Skin of body (tissue), 2 donors: ENCODE results near the gene CRK. TPM values are rescaled to one million over a fixed set of nuclear protein-coding genes. Genes with fewer than 3 reads are reported as not detected.

Experiments used
- DNase-seq: peaks from one replicate; lab custom pipeline; 2025; lab: John Stamatoyannopoulos, UW
- total RNA-seq: library from RNA; depleted of rRNA; stranded (reverse); fragments of >200 nt; gene quantifications from one replicate; pipeline ENCODE4 v1.2.3, GENCODE V29; 2014

The CRK gene
- total RNA-seq: 58.6 TPM

DNA sequence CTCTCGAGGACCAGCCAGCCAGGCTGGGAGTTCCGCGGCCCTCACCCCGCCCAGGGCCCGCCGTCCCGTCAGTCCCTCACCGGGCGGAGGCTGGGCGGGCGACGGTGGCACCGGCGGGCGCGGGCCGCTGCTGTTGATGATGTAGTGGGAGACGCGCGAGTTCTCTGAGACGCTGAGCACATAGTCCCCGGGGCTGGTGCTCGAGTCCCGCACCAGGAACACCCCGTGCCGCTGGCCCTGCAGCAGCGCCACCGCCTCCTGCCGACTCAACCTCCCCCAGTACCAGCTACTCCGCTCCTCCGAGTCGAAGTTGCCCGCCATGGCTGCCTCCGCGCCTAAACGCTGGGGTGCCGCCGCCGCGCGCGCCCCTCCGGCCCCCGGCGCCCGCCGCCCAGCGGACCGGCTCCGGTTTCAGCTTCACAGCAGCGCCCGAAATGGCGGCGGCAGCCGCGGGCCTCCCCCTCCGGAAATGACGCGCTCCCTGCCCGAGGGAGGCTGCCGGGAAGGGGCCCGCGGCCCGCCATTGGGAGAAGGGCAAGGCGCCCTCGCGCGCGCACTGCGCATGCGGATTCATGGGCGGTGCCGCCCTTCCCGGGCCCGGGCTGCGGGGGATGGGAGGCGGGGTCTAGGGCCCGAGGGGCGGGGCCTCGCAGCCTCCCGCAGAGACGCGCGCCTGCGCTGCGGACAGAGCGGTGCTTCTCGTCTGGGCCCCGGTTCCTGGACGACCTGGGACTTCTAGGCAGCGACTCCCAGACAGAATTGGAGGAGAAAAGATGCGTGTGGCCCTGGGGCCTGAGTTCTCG lies at the start of gene CRK:
TSS of gene CRK (minus strand) at position 436 of the 803 bp plus-strand sequence. CDS start at position 321, 115 bp downstream.
- peak; percentile 96 for DNase-seq

DNA sequence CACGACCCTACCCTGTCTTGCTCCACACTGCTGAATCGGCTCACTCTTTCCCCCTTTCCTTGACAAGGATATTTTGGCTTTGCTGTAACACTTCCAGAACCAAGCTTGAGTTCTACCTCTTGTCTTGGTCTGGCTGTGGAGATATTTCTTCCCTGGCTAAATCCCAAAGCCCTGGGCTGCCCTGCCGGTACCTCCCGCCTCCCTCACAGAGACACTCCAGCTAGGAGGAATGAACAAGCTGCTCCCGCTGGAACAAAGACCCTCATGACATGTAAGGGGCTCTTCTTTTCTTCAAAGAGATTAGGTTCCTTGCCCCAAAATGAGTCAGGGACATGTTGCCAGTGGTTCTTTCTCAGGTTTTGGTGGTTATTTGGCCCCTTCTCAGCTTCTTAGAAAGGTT lies 49.6 kb upstream of the CRK start:
- no peak for DNase-seq

DNA sequence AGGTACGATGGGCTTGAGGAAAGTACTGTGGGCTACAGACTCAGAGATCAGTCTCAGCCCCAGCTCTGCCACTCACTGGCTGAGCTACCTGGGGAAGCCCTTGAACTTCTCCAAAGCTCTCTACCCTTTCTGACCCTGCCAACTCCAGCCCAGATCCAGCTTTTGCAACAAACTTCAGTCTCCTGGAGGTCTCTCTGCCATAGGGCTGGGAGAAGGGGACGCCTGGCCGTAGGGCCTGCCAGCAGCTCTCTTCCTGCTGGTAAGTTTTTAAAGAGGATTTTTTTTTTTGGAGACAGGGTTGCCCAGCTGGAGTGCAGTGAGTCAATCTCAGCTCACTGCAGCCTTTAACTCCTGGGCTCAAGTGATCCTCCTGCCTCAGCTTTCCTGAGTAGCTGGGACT lies 48.8 kb upstream of the CRK start:
- DNase-seq: no peak

GRCh38 chr17:1503699-1504098 lies 47.7 kb upstream of the CRK start:
- DNase-seq: no peak

DNA sequence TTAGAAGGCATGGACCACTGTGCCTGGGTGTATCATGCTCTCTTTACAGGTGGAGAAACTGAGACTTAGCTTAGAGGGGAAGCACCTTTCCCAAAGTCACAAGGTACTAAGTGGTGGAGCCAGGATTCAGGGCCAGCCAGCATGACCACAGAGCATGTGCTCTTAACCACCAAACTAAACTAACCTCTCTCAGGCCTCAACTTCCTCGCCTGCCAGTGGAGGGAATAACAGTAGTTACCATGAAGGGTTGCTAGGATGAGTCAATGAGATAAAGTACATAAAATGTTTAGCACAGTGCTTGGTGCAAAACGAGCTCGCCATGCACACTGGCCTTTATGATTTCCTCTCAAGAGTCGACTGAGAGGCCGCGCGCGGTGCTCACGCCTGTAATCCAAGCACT lies 42.8 kb upstream of the CRK start:
- DNase-seq: no peak

- DNase-seq: no peak
These were observed 42.2 kb upstream of the CRK start for GRCh38 chr17:1498233-1498632.

GRCh38 chr17:1497831-1498230 lies 41.8 kb upstream of the CRK start:
- no peak for DNase-seq

GRCh38 chr17:1496869-1497268 lies 40.8 kb upstream of the CRK start:
- no peak for DNase-seq

DNA sequence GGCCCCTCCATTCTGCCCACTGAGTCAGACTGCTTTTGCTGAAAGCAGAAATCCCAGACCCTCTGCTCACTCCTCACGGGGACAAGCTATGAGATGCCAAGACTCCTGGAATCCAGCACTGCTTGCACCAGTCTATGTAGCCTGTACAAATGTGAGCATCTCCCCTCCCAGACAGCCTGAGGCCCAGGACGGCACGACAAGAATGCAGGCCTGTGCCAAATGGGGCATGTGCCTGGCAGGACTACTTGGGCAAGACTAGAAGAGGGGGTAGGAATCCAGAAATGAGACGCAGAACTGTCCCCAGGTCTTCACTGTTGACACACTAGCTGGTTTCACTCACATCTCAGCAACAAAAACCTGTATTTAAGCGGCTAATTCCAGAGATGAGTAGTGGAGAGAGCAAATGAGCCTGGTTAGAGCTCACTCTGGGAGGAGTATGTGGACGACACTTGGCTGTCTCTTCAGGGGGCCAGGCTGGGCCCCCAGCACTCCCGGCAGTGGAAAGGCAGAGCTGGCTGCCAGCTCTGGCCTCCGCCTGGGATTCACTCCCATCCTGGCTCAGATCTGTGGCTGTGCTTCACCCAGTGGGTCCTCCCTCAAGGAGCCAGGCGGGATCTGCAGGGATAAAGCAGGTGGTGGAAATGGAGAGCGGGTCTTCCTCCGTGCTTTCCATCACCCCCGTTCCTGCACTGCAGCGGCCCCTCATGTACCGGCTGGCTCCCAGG lies 39.4 kb upstream of the CRK start:
- no peak for DNase-seq

GRCh38 chr17:1494736-1495253 lies 38.8 kb upstream of the CRK start:
- DNase-seq: no peak

GRCh38 chr17:1494203-1494602 lies 38.2 kb upstream of the CRK start:
- DNase-seq: no peak

- DNase-seq: no peak
These were observed 37.4 kb upstream of the CRK start for GRCh38 chr17:1493291-1493980.

- no peak for DNase-seq
These were observed 36.5 kb upstream of the CRK start, which contains the start of gene MYO1C for GRCh38 chr17:1492249-1493206. MYO1C (minus strand) TSS chr17:1492686; CDS start chr17:1492487, 199 bp downstream.

DNA sequence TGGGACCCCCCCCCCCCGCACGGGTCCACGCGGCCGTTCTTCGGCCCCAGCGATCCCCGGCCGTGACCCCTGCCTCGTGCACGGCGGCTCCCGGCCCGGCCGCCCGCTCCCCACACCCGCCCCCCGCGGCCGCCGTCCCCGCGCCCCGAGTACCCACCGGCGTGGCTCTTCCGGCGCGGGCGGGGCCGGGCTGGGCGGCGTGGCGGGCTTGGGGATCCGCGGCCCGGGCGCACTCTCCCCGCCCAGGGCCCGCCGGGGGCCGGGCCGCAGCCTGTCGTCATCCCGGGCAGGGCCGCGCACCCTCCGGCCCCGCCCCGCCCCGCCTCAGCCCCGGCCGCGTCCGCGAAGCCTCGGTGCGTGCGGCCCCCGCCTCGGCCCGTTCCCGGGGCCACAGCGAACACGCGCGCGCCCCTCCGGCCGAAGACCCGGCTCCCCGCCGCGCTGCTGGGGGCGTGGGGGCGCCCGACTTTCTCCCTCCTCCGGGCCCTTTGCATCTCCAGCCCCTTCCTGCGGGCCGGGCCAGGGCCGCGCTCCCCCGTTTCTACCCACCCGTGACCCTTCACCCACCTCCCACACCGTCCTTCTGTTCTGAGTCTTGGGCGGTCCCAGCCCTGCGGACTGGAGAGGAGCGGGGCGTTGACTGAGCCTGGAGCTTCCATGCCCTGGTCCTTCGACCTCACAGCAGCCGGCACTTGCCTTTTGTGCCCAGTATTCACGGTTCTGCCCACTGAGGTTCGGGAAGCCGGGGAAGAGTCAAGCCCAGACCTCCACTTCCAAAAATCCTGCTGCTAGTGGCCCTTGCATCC lies 35.6 kb upstream of the CRK start:
- DNase-seq: no peak

- peak; percentile 9 for DNase-seq
These were observed 34.8 kb upstream of the CRK start for GRCh38 chr17:1490643-1491442.

GRCh38 chr17:1488826-1489270 lies 32.8 kb upstream of the CRK start:
- DNase-seq: no peak

GRCh38 chr17:1487939-1488825 lies 32.1 kb upstream of the CRK start:
- DNase-seq: peak; percentile 87
